Activated naive CD4-positive, alpha-beta T cell treated with anti-CD3 and anti-CD28 coated beads, Interleukin-2, amount 10 ng/mL, durations not matched to agents 7 days and 5 days (primary cell): Measurements from ENCODE around the gene ARRB1.
A peak's percentile ranks its signal among the peaks of the same experiment; 100 is the strongest.

ENCODE experiments used
- CTCF ChIA-PET: fragments of 350-600 bp; sonication (Branson Sonifier 250); formaldehyde crosslinking; loops from one replicate; lab custom pipeline; 2021; ENCODE audit warnings: antibody characterized with exemption; lab: Charles Lee
- DNase-seq: peaks from one replicate; pipeline ENCODE4 v3.0.0-alpha.2; 2020
- H3K27ac Mint-ChIP-seq: one replicate; pipeline ENCODE4 v1.8.0; 2021; ENCODE audit warnings: mild to moderate bottlenecking, moderate library complexity, mixed read lengths
- H3K27me3 Mint-ChIP-seq: one replicate; pipeline ENCODE4 v1.8.0; 2021; ENCODE audit warnings: mild to moderate bottlenecking, mixed read lengths
- H3K36me3 Mint-ChIP-seq: one replicate; pipeline ENCODE4 v1.8.0; 2021; ENCODE audit warnings: mixed read lengths
- H3K4me1 Mint-ChIP-seq: one replicate; pipeline ENCODE4 v1.8.0; 2021; ENCODE audit warnings: mixed read lengths
- H3K4me3 Mint-ChIP-seq: one replicate; pipeline ENCODE4 v1.8.0; 2021; ENCODE audit warnings: mild to moderate bottlenecking, moderate library complexity, mixed read lengths
- H3K9me3 Mint-ChIP-seq: one replicate; pipeline ENCODE4 v1.8.0; 2021; ENCODE audit warnings: mixed read lengths

ARRB1 gene

GRCh38 chr11:75355051-75355450 is 3.6 kb upstream of the ARRB1 start:
- no peak for DNase-seq
- peaks cover 38% of the 10 kb centered on the region for H3K27me3 Mint-ChIP-seq

GRCh38 chr11:75352588-75353206 is 1.2 kb upstream of the ARRB1 start:
- H3K9me3 Mint-ChIP-seq: no peaks in the 10 kb centered on the region
- DNase-seq: no peak
- H3K27me3 Mint-ChIP-seq: peaks cover 23% of the 10 kb centered on the region
- H3K27ac Mint-ChIP-seq: peak overlapping the region; percentile 92
- H3K4me1 Mint-ChIP-seq: peaks cover 45% of the 10 kb centered on the region
- H3K4me3 Mint-ChIP-seq: peak overlapping the region; percentile 88
- H3K36me3 Mint-ChIP-seq: no peaks in the 10 kb centered on the region
- CTCF ChIA-PET: interaction anchor here (0.6 to 2.1 kb wide), 9 partner anchors 10 to 73 kb away, joined by 3 to 9 read pairs (median 4); no protein-coding TSS in a partner anchor

More at GRCh38 chr11:75355051-75355450, 3.6 kb upstream of the ARRB1 start:
- H3K27ac Mint-ChIP-seq: no peak overlapping the region
- H3K9me3 Mint-ChIP-seq: no peaks in the 10 kb centered on the region
- no peaks in the 10 kb centered on the region for H3K36me3 Mint-ChIP-seq
- H3K4me1 Mint-ChIP-seq: peaks cover 34% of the 10 kb centered on the region
- CTCF ChIA-PET: interaction anchor here (0.8 to 1.1 kb wide), 2 partner anchors 10 to 29 kb away, joined by 3 to 4 read pairs; no protein-coding TSS in a partner anchor
- H3K4me3 Mint-ChIP-seq: no peak overlapping the region

GRCh38 chr11:75351791-75352587 is 528 bp upstream of the ARRB1 start:
- H3K4me1 Mint-ChIP-seq: peaks cover 45% of the 10 kb centered on the region
- H3K36me3 Mint-ChIP-seq: no peaks in the 10 kb centered on the region
- CTCF ChIA-PET: interaction anchor here (0.6 to 2.1 kb wide), 8 partner anchors 11 to 36 kb away, joined by 3 to 7 read pairs (median 4); no protein-coding TSS in a partner anchor
- H3K27ac Mint-ChIP-seq: peak overlapping the region; percentile 92
- peak; percentile 76 for DNase-seq
- no peaks in the 10 kb centered on the region for H3K9me3 Mint-ChIP-seq
- peaks cover 23% of the 10 kb centered on the region for H3K27me3 Mint-ChIP-seq
- peak overlapping the region; percentile 88 for H3K4me3 Mint-ChIP-seq

DNA sequence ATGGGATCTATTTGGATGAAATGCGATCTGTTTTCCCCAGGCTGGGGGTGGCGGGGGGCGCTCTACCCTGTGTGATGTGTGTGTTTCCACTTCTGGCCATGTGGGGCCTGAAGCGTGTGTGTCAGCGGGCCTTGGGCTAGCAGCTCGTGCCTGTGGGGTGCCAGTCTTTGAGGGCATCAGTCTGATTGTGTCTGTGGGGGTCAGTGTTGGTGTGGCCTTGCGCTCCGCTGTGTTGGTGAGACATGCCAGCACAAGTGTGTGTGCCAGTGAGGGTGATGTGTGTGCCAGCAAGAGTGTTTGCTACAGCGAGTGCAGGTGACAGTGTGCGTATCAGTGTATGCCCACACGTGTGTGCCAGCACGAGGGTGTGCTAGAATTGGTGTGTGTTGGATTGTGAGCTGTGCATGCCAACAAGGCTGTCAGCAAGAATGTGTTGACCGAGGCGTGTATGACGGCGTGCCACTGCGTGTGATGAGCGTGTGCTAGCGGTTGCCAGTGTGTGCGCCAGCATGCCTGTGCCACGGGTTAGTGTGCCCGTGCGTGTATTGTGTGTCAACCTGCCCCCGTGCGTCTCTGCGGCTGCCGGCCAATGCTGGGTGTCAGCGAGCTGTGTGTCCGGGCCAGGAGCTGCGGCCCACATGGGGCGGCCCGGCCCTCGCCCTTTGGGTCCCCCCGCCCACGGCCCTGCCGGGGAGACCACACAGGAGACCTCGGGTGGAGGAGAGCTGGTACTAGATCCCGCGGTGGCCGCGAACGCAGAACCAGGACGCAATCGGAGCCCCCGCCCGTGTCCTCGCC is 519 bp downstream of the ARRB1 start:
- Mint-ChIP-seq H3K27me3 (peaks cover 17% of the 10 kb centered on the region), H3K27ac (peak overlapping the region; percentile 84), H3K4me1 (peaks cover 52% of the 10 kb centered on the region), H3K9me3 (no peaks in the 10 kb centered on the region), H3K4me3 (peak overlapping the region; percentile 70), H3K36me3 (no peaks in the 10 kb centered on the region)
- DNase-seq: peak; percentile 46
- CTCF ChIA-PET: interaction anchor here (0.6 to 1.7 kb wide), 4 partner anchors 11 to 103 kb away, joined by 3 to 10 read pairs (median 4); no protein-coding TSS in a partner anchor

DNA sequence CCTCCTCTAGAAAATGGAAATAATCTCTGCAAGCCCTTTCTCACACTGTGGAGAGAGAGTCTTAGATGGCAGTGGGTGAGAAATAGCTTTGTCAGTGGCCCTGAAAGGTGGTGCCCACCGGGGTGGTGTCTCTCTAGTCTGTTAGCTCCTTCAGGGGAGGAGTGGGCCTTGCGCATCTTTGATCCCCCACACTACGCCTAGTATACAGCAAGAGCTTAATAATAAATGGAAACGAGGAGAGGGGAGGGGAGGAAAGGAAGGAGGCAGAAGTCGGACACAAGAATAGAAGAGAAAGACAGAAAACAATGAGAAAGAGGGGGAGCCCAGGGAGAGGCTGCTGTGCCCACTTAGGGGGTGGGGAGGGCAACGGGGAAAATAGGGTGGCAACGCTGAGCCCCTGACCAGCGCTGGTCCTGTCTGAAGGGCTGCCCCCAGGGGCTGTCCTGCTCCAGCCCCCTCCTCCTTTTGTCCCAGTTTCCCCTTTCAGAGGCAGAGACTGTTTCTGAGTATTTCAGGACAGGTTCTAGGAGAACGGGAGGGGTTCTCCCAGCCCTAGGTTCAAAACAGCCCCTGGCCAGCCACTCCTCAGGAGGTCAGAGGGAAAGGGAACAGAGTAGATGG is 1.2 kb downstream of the ARRB1 start:
- Mint-ChIP-seq H3K4me1 (peaks cover 58% of the 10 kb centered on the region), H3K9me3 (no peaks in the 10 kb centered on the region), H3K36me3 (no peaks in the 10 kb centered on the region), H3K4me3 (peak overlapping the region; percentile 70), H3K27me3 (peaks cover 10% of the 10 kb centered on the region), H3K27ac (peak overlapping the region; percentile 84)
- no peak for DNase-seq
- CTCF ChIA-PET: interaction anchor here (0.6 to 1.7 kb wide), 4 partner anchors 10 to 102 kb away, joined by 3 to 10 read pairs (median 4); no protein-coding TSS in a partner anchor

- no peaks in the 10 kb centered on the region for H3K9me3 Mint-ChIP-seq
- H3K27ac Mint-ChIP-seq: peak overlapping the region; percentile 76
- no peak for DNase-seq
- no peaks in the 10 kb centered on the region for H3K36me3 Mint-ChIP-seq
- H3K4me3 Mint-ChIP-seq: peak overlapping the region; percentile 66
- peaks cover 7% of the 10 kb centered on the region for H3K27me3 Mint-ChIP-seq
- CTCF ChIA-PET: interaction anchor here (0.7 to 1.7 kb wide), 3 partner anchors 10 to 34 kb away, joined by 3 to 10 read pairs (median 5); no protein-coding TSS in a partner anchor
- peaks cover 64% of the 10 kb centered on the region for H3K4me1 Mint-ChIP-seq
Observed at GRCh38 chr11:75349521-75350116, 1.8 kb downstream of the ARRB1 start.

GRCh38 chr11:75347781-75348566 is 3.5 kb downstream of the ARRB1 start:
- peaks cover 7% of the 10 kb centered on the region for H3K27me3 Mint-ChIP-seq
- DNase-seq: no peak
- no peaks in the 10 kb centered on the region for H3K36me3 Mint-ChIP-seq
- H3K4me1 Mint-ChIP-seq: peaks cover 69% of the 10 kb centered on the region
- CTCF ChIA-PET: interaction anchor here (0.8 kb wide), 1 partner anchor 11 kb away, joined by 3 read pairs; no protein-coding TSS in a partner anchor
- H3K4me3 Mint-ChIP-seq: no peak overlapping the region
- no peak overlapping the region for H3K27ac Mint-ChIP-seq
- no peaks in the 10 kb centered on the region for H3K9me3 Mint-ChIP-seq

- Mint-ChIP-seq H3K27me3 (peaks cover 7% of the 10 kb centered on the region), H3K27ac (peak overlapping the region; percentile 13), H3K36me3 (no peaks in the 10 kb centered on the region), H3K4me1 (peaks cover 65% of the 10 kb centered on the region), H3K9me3 (no peaks in the 10 kb centered on the region), H3K4me3 (no peak overlapping the region)
- CTCF ChIA-PET: interaction anchor here (0.8 to 1.1 kb wide), 3 partner anchors 10 to 67 kb away, joined by 3 read pairs; no protein-coding TSS in a partner anchor
- DNase-seq: no peak
Observed at GRCh38 chr11:75346912-75347647, 4.4 kb downstream of the ARRB1 start.

- Mint-ChIP-seq H3K4me1 (peaks cover 68% of the 10 kb centered on the region), H3K4me3 (no peak overlapping the region), H3K9me3 (no peaks in the 10 kb centered on the region), H3K36me3 (no peaks in the 10 kb centered on the region), H3K27me3 (peaks cover 7% of the 10 kb centered on the region), H3K27ac (no peak overlapping the region)
- CTCF ChIA-PET: interaction anchor here (1.0 to 1.5 kb wide), 3 partner anchors 17 to 66 kb away, joined by 3 to 6 read pairs (median 3); no protein-coding TSS in a partner anchor
- DNase-seq: no peak
Observed at GRCh38 chr11:75346296-75346695, 5.2 kb downstream of the ARRB1 start.

DNA sequence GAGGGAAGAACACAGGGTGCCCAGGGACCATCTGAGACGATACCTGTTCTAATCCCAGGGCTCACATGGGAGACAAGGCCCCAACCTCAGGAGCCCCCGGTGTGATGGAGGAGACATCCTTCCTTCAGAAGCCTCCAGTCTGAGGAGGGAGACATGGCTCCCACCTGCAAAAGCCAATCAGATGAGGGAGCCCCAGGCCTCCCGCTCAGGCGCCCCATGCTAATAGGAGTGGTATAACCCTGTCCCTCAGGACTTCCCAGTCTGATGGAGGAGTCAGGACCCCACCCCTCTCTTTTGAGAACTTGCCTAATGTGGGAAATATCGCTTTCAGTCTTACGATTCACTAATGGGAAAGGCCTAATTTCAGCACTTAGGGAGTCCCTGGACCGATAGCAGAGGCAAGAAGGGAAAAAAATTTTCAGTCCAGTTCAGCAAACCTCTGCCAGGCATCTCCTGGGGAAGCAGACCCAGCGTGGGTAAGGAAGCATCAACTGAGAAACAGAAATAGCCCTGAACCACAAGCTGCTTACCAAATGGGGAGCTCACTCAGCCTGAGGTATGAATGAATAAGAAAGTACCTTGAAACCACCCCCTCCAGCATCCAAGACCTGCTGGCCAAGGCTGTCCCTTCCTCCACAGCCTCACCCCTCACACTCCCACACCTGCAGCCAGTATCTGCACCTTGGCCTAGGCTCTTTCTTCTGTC is 5.9 kb downstream of the ARRB1 start:
- no peak for DNase-seq
- Mint-ChIP-seq H3K36me3 (no peaks in the 10 kb centered on the region), H3K27ac (peak overlapping the region; percentile 55), H3K4me1 (peaks cover 70% of the 10 kb centered on the region), H3K9me3 (no peaks in the 10 kb centered on the region), H3K4me3 (no peak overlapping the region), H3K27me3 (peaks cover 1% of the 10 kb centered on the region)
- CTCF ChIA-PET: interaction anchor here (0.6 to 1.5 kb wide), 3 partner anchors 16 to 65 kb away, joined by 3 to 6 read pairs (median 5); no protein-coding TSS in a partner anchor

GRCh38 chr11:75344761-75345454 is 6.6 kb downstream of the ARRB1 start:
- H3K27me3 Mint-ChIP-seq: no peaks in the 10 kb centered on the region
- peaks cover 70% of the 10 kb centered on the region for H3K4me1 Mint-ChIP-seq
- H3K9me3 Mint-ChIP-seq: no peaks in the 10 kb centered on the region
- H3K36me3 Mint-ChIP-seq: no peaks in the 10 kb centered on the region
- CTCF ChIA-PET: interaction anchor here (1.3 to 1.5 kb wide), 2 partner anchors 15 to 38 kb away, joined by 5 to 6 read pairs; no protein-coding TSS in a partner anchor
- H3K4me3 Mint-ChIP-seq: no peak overlapping the region
- no peak overlapping the region for H3K27ac Mint-ChIP-seq
- DNase-seq: no peak
